GOT3 (cell line): Measurements from ENCODE around the gene CHPF.

Experiments used
- DNase-seq: peaks from one replicate; lab custom pipeline; 2025; ENCODE audit warnings: mixed read lengths; lab: John Stamatoyannopoulos, UW

Gene CHPF

GRCh38 chr2:219496825-219497494 is 46.6 kb downstream of the CHPF start:
- DNase-seq, result no peak

- DNase-seq, result no peak
Observed at GRCh38 chr2:219496247-219496824, 47.3 kb downstream of the CHPF start.

- DNase-seq, result no peak
Observed at GRCh38 chr2:219495531-219496122, 48.0 kb downstream of the CHPF start.

GRCh38 chr2:219494952-219495530 is 48.6 kb downstream of the CHPF start:
- no peak for DNase-seq

- no peak for DNase-seq
Observed at GRCh38 chr2:219493086-219493485, 50.5 kb downstream of the CHPF start.

GRCh38 chr2:219492575-219492974 is 51.0 kb downstream of the CHPF start:
- DNase-seq, result no peak

- DNase-seq, result no peak
Observed at GRCh38 chr2:219491278-219491963, 52.2 kb downstream of the CHPF start.

- DNase-seq, result no peak
Observed at GRCh38 chr2:219490600-219491130, 52.9 kb downstream of the CHPF start.

GRCh38 chr2:219490186-219490585 is 53.4 kb downstream of the CHPF start:
- DNase-seq, result no peak

- DNase-seq, result no peak
Observed at GRCh38 chr2:219489315-219489714, 54.3 kb downstream of the CHPF start.
